GM19099 (cell line): ENCODE measurements around the gene MBL2.

ENCODE experiments used
- POLR2A ChIP-seq: IDR thresholded peaks from 3 replicates; pipeline ENCODE4 v1.6.1; 2011; ENCODE audit warnings: low read depth; ENCODE audit not compliant: insufficient read length; ENCODE audit errors: extremely low read depth

MBL2 gene

DNA sequence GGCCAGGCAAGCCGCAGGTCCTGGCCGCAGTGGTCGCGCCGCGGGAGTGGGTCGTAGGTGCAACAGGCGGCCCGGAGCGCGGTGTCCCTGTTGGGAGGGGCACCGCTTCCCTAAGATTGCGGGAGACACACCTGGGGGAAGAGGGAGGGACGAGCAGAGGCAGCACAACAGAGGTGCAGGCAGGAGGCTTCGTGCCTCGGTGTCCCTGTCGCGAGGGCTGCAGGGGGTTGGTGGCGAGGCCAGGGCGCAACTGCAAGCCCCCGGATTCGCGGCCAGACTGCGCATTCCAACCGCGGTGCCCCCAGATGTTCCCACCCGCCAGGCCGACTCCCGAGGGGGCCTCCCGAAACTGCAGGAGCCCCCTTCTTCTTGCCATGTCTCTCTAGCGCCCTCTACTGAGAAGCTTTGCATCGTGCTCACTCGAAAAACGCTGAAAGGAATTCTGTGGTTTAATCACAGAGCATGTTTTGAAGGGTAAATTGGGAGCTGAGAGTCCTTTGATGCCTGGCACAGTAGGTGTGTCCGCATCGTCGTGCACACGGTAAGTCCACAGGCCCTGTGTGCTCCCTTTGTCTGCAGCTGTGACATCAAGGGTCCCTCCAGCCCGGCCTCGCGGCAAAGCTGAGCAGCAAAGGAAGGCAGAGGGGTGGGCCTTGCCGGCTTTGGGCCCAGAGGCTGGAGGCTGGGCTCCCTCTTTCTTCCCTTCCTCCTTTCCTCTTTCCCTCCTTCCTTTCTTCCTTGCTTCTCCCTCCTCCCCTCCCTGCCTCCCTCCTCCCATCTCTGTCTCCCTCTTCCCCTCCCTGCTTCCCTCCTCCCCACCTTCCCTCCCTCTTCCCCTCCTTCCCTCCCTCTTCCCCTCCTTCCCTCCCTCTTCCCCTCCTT, 6.2 kb upstream of the MBL2 start:
- TF ChIP-seq POLR2A, result no peak

DNA sequence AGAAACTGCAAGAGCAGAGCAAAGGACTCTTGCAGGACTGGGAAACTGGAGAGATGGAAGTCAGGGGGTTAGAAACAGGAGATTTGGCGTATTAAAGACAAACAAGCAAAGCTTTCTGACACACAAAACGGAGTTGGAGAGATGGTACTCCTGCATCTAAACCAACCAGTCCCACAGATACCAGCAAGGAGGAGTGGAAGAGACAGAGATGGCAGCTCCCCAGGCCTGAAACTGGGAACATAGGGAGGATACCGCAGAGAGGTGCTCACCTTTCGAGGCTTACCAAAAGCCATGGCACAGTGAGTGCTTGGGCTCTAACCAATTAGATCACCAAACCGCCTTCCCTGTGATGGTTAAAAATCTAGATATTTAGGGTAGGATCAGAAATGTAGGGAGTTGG, 4.8 kb upstream of the MBL2 start:
- TF ChIP-seq POLR2A, result no peak

DNA sequence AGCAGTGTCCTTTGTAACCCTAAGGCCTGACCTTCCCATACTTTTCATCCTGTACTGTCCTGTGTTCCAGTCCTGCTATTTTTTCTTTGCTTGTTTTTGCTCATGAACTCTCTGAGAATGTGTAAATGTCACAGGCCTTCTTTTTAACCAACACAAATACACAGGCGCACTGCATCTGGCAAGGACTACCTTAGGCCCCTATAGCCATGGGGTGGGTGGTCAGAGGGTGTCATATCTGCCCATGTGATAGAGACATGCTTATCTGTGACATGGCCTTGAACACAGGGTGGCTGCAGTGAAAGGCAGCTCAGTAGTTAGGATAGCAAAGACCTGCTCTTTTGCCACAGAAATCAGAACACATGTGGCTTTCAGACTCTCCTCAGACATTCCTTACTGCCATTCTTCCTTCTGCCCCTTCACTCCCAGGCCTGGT, 3.9 kb upstream of the MBL2 start:
- no peak for TF ChIP-seq POLR2A

DNA sequence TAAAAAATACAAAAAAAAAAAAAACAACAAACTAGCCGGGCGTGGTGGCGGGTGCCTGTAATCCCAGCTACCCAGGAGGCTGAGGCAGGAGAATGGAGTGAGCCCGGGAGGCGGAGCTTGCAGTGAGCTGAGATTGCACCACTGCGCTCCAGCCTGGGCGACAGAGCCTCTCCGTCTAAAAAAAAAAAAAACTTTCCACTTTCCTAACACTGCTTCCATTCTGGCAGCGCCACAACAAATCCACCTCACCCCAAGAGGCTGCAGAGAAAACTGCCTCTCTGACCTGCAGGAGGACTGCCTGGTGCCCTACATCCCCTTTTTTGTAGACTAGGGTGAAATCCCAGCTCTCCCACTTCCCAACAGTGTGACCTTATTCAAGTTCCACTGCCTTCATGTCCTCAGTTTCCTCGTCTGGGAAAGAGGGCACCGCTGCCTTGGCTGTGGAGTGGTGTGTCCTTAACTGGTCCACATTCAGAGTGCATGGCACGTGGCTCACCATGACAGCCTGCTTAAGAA, 2.6 kb upstream of the MBL2 start:
- no peak for TF ChIP-seq POLR2A

DNA sequence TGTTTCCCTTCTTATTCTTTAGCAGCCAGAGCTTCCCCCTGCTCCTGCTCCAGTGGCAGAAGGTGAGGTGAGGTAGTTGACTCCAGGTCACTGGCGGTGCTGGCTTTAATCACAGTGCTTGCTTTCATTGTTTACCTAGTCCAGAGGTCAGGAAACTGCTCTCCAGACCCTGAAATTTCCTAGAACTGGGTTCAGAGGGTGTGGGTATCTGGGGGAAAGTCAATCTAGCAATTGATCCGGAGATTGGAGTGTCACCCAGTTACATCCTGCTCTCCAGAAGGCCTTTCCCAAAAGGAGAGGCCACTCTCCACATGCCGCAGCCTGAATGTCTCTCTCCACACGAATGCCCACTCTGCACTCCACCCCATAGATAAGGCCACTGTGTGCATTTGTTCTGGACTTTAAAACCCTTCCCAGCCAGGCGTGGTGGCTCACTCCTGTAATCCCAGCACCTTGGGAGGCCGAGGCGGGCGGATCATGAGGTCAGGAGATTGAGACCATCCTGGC, 2.1 kb upstream of the MBL2 start:
- TF ChIP-seq POLR2A, result no peak

DNA sequence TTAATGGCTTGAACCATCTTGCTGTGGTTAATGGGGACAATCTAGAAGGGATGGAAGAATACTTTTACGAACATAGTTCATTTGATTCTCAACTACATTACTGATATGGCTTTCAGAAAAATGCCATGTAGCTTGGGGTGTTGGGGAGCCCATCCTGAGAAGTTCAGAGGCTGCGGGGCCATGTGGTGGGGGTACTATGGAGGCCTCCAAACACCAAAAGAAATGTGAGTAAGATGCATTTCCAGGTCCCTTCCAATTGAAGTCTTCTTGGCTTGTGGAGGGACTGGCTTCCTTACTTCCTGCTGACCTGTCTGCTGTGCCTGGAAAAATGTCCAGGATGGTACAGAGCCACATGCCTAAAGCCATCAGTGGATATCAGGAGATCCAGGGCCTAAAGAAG, 1.6 kb upstream of the MBL2 start:
- TF ChIP-seq POLR2A, result no peak

DNA sequence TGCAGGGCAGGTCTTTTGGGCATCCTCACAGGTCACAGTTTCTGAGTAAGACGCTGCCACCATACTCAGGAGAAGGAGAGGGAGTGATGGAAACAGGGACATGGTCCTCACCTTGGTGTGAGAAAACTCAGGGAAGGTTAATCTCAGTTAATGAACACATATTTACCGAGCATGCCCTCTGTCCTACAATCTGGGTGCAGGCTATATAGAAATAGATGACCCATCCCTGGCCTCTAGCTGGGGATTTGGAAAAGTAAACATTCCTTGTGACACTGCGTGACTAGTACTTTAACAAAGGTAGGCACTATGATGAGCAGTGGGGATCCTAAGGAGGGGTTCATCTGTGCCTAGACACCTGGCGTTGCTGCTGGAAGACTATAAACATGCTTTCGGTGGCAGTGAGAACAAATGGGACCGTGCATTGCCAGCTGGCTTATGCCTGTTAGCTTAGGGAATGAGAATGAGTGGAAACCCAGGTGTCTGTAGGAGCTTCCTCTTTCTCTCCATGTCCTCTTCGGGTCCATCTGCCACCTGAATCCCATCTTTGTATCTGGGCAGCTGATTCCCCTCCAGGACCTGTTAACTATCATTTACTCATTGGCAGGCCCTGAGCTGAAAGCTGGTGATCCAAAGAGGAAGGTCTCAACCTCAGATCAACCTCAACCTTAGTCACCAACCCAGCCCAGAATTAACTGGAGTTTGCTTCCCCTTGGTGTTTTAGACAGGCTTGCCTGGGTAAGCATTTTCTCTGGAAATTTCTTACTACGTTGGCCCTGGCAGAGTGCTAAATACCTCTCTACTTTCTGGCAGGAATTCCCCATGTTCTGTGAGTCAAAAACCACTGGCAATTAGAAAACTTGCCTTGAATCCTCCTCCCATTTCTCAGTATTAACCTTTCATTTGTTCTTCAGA, 794 bp downstream of the MBL2 start:
- no peak for TF ChIP-seq POLR2A

DNA sequence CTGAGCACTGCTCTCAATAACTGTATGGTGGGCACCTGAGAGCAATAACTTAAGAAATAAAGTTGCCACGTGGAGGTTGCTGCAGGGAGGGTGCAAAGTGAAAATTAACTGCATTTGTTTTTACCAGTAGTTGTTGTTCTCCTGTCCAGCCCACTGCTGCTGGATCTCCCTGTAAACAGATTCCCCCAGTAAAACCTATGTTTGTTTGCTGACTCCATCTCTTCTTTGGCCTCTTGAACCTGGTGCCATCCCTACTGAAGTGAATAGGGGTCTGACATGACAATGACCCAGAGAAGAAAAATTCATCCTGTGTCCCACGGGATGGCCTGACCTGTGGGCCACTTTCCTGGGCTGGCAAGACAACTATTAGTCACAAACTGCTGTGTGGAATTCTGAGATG, 1.7 kb downstream of the MBL2 start:
- no peak for TF ChIP-seq POLR2A

DNA sequence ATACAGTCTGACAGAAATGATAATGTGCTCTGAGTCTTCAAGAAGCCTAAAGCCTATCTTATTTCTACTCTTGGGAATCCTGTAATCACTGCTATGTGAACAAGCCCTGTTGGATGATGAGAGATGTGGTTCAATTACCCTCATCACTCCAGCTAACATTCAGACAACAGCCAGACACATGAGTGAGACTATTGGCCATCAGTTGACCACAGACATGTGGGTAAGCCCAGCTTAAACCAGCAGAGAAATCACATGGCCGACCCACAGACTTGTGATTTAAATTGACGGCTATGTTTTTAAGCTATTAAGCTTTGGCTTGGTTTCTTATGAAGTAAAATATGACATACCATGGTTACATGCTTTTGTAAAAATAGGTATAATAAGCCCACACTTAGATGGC, 2.6 kb downstream of the MBL2 start:
- no peak for TF ChIP-seq POLR2A

DNA sequence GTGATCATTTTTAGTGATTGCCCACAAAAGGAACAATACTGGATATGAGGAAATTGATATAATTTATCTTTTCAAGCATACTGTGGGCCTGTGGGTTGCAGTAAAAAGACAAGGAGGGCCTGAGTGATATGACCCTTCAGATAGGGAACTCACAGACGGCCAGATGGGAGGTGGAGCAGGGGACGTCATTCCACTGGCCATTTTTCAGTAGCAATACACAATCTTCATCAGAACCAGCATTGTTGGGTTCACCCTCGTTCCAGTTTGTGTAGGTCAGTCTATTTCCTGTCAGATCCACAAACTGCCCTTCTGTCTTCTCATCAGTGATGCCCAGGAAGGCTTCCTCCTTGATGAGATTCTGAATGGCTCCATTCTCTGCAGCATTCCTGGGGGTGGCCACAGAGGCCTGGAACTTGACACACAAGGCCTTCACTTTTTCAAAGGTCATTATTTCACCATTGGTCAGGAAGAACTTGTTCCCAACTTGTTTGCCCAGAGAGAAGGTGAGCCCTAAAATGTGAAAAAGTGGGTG, 4.5 kb downstream of the MBL2 start:
- no peak for TF ChIP-seq POLR2A

DNA sequence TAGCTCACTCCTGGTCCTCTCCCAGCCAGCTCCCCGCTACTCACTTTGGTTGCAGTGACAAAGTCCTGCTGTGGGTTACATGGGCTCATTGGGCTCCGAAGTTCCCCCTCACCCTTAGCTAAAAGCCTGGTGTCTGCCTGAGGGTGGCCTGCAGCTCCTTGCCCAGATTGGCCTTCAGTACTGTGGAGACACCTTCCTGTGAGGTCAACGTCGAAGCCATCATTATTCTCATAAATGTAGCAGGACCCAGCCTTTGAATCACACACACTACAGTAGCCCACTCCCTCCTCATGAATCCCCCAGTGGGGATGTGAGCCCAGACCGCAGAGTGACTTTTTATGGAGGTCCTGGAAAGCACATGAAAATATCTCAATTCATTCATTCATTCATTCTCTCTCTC, 10.5 kb downstream of the MBL2 start:
- no peak for TF ChIP-seq POLR2A

DNA sequence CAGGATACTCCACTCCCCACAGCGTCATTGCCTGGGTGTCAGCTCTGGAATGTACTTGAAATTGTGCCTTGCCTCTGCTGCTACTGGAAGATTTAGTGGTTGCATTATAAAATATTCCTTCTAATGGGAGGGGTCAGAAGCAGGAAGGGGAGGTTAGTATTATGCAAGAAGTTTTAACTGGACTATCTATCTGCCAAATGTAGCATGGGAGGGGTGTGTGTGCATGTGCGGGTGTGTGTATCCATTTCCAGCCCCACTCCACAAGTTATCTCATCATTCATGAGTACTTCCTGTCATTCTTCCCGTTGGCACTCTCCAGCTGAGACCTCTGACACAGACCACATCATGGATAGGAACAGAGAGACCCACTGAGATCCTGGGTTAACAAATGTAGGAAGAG, 13.4 kb downstream of the MBL2 start:
- TF ChIP-seq POLR2A, result no peak

DNA sequence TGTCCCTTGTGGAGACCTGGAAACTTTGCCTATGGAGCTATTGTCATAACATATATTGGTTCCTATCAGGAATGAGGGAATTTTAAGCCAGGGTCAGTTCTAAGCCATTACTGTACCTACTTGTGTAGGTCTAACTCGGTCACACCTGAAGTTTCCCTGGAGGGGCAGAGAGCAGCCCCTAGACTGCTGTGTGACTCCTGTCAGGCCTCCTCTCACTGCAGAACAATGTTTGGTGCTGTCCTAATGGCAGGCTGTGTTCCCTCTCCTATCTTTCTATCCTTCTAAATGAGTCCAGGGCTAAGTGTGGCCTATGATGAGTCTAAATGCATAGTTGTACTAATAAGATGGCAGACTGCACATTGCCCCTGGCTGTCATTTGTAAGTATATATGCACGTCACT, 14.2 kb downstream of the MBL2 start:
- no peak for TF ChIP-seq POLR2A

DNA sequence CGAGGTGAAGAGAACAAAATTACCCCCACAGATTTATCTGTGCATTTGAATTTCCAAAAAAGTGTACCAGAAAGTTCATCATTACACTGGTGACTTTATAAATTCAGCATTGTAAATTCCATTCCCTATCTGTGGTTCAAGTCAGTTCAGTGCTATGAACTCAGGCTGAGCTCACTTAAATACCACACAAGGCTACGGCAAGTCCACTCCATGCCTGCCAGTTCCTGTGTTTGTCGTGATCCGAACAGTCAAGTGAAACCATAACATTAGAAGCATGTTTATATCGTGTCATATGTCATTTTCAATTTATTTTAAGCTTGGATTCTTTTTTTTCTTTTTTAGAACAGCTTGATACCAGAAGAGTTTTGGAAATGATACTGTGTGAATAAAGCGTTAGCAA, 14.8 kb downstream of the MBL2 start:
- TF ChIP-seq POLR2A, result no peak

DNA sequence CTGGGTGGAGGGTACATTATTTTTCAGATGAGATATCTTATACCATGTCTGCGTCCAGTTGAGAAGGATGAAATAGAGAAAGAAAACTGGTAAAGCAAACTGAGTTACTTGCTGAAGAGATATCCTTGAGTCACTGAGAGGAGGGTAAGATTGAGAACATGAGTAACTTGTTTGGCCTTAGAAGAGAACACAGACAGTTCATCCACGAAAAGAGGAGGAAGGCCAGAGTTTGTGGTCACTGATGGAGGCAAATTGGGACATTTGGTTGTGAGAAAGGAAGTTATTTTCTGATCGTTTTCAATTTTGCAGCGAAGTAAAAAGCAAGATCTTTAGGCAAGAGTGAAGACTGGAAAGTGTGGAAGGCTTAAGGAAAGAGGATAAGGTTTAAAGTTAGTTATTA, 15.6 kb downstream of the MBL2 start:
- no peak for TF ChIP-seq POLR2A
